ENCODE data around the gene CNTNAP2. TPM values are rescaled to one million over a fixed set of nuclear protein-coding genes. Genes with fewer than 3 reads are reported as not detected.

CNTNAP2 gene
- total RNA-seq, 4 donors from 2014 or later: 0.42 TPM; not detected in 3

GRCh38 chr7:148245381-148245780, 2128.8 kb downstream of the CNTNAP2 start:
- H3K4me3 ChIP-seq: no peak overlapping the region
- no peak for DNase-seq (ENCODE audit: low spot score in 2 of 2)
- no peak for TF ChIP-seq POLR2A (IDR thresholded peaks at IDR 0.05)
- no peak for TF ChIP-seq EP300 (IDR thresholded peaks at IDR 0.05)
- TF ChIP-seq CTCF (IDR thresholded peaks at IDR 0.05): no peak
- H3K36me3 ChIP-seq: no peaks in the 10 kb centered on the region
- H3K4me1 ChIP-seq: no peaks in the 10 kb centered on the region
- 63 to 68% methylated on average over 7 of the region's 7 CpGs for WGBS, 2 donors
- H3K9me3 ChIP-seq: no peaks in the 10 kb centered on the region
- no peak overlapping the region for H3K27ac ChIP-seq
- peaks cover 0 to 10% of the 10 kb centered on the region in 2 donors for H3K27me3 ChIP-seq

- DNase-seq (ENCODE audit: low spot score in 2 of 2): no peak
- 91 to 95% methylated on average over 7 of the region's 7 CpGs for WGBS, 2 donors
- no peaks in the 10 kb centered on the region for H3K4me1 ChIP-seq
These were observed 2137.0 kb downstream of the CNTNAP2 start for GRCh38 chr7:148253629-148254028.

GRCh38 chr7:148255333-148255732, 2138.7 kb downstream of the CNTNAP2 start:
- Histone ChIP-seq H3K9me3 (peaks cover 0 to 13% (median 0%) of the 10 kb centered on the region in 4 donors), H3K27ac (no peak overlapping the region), H3K4me3 (no peak overlapping the region), H3K27me3 (peaks cover 0 to 3% of the 10 kb centered on the region in 2 donors), H3K4me1 (no peaks in the 10 kb centered on the region), H3K36me3 (no peaks in the 10 kb centered on the region)
- no peak for TF ChIP-seq EP300 (IDR thresholded peaks at IDR 0.05)
- peak in 1 of 5 experiments; percentile 16 for TF ChIP-seq CTCF (IDR thresholded peaks at IDR 0.05)
- no peak for DNase-seq (ENCODE audit: low spot score in 2 of 2)
- WGBS, 2 donors: 42 to 49% methylated on average over 3 of the region's 3 CpGs

More at GRCh38 chr7:148253629-148254028, 2137.0 kb downstream of the CNTNAP2 start:
- TF ChIP-seq EP300 (IDR thresholded peaks at IDR 0.05) (no peak), POLR2A (IDR thresholded peaks at IDR 0.05) (no peak), CTCF (IDR thresholded peaks at IDR 0.05) (no peak)
- Histone ChIP-seq H3K27ac (no peak overlapping the region), H3K27me3 (peaks cover 0 to 3% of the 10 kb centered on the region in 2 donors), H3K9me3 (peaks cover 0 to 13% (median 0%) of the 10 kb centered on the region in 4 donors), H3K36me3 (no peaks in the 10 kb centered on the region), H3K4me3 (no peak overlapping the region)

- no peaks in the 10 kb centered on the region for H3K4me1 ChIP-seq
- no peak overlapping the region for H3K4me3 ChIP-seq
- H3K27ac ChIP-seq: no peak overlapping the region
- TF ChIP-seq CTCF (IDR thresholded peaks at IDR 0.05): no peak
- no peaks in the 10 kb centered on the region for H3K36me3 ChIP-seq
- H3K9me3 ChIP-seq: peaks cover 0 to 6% (median 0%) of the 10 kb centered on the region in 4 donors
- H3K27me3 ChIP-seq: peaks cover 0 to 3% of the 10 kb centered on the region in 2 donors
- DNase-seq (ENCODE audit: low spot score in 2 of 2): no peak
- 83 to 85% methylated on average over 6 of the region's 6 CpGs for WGBS, 2 donors
These were observed 2139.8 kb downstream of the CNTNAP2 start for GRCh38 chr7:148256433-148256832.

- Histone ChIP-seq H3K27me3 (no peaks in the 10 kb centered on the region), H3K9me3 (no peaks in the 10 kb centered on the region), H3K4me3 (no peak overlapping the region), H3K4me1 (peaks cover 0 to 10% (median 0%) of the 10 kb centered on the region in 4 donors), H3K27ac (no peak overlapping the region), H3K36me3 (no peaks in the 10 kb centered on the region)
- WGBS, 2 donors: 86 to 88% methylated on average over 5 of the region's 5 CpGs
- no peak for DNase-seq (ENCODE audit: low spot score in 2 of 2)
- TF ChIP-seq CTCF (IDR thresholded peaks at IDR 0.05) (no peak), POLR2A (IDR thresholded peaks at IDR 0.05) (no peak), EP300 (IDR thresholded peaks at IDR 0.05) (no peak)
These were observed 2144.0 kb downstream of the CNTNAP2 start for GRCh38 chr7:148260599-148260998.

All from tibial nerve (tissue), 4 donors.